Breast epithelium (tissue), 3 donors: ENCODE data around the gene MYPOP.
"Not testable (repeated sequence)": the region's sequence is repeated elsewhere in the genome, so short reads cannot be mapped to it uniquely, and the experiment has no call there.

Experiments
- CTCF ChIP-seq, 3 donors: fragments of 450-650 bp; IDR thresholded peaks; one replicate each; pipeline ENCODE4 v1.5.1; 2016 to 2017; ENCODE audit warnings: antibody characterized with exemption in 3 of 3, mild to moderate bottlenecking in 3 of 3, moderate library complexity in 3 of 3
- POLR2AphosphoS5 ChIP-seq, 3 donors: sonication (generic); formaldehyde crosslinking; IDR thresholded peaks; one replicate each; pipeline ENCODE4 v1.6.1; 2017; ENCODE audit warnings: antibody characterized with exemption in 3 of 3

GRCh38 chr19:45895983-45896599 is 6.3 kb downstream of the MYPOP start:
- TF ChIP-seq CTCF, POLR2AphosphoS5 (IDR thresholded peaks at IDR 0.05): not testable (repeated sequence)
